Measurements from ENCODE around the gene MYOZ1. TPM values are rescaled to one million over a fixed set of nuclear protein-coding genes. Genes with fewer than 3 reads are reported as not detected.

The MYOZ1 gene
- total RNA-seq, 1 experiment from 2014 or later, result not detected

- Histone ChIP-seq H3K27me3 (ENCODE audit: insufficient read depth, low read length) (no peaks in the 10 kb centered on the region), H3K4me3 (replicated peaks in 1 of 2; ENCODE audit: low read depth in 1 of 2, low read length in 2 of 2) (peak within 1 kb of the TSS in 1 of 2 experiments; percentile 28; a peak in 2 of 4 replicates), H3K9me3 (ENCODE audit: control insufficient read depth in 1 of 2, insufficient read depth in 1 of 2, low read depth in 1 of 2, low read length in 2 of 2) (no peaks in the 10 kb centered on the region; a peak in 1 of 4 replicates), H3K27ac (ENCODE audit: low read depth, low read length) (peak within 1 kb of the TSS; percentile 14), H4K20me1 (ENCODE audit: insufficient read depth) (no peaks in the 10 kb centered on the region), H3K4me1 (ENCODE audit: control insufficient read depth in 1 of 2, insufficient read depth in 2 of 2, low read length in 2 of 2) (peaks cover 14 to 23% of the 10 kb centered on the region in 2 experiments; a peak in 3 of 4 replicates), H3K9ac (ENCODE audit: low read length) (peak within 1 kb of the TSS; percentile 36), H3K79me2 (ENCODE audit: insufficient read depth, low read length) (no peaks in the 10 kb centered on the region), H2AFZ (ENCODE audit: low read depth, low read length, poor library complexity, severe bottlenecking) (peak within 1 kb of the TSS; percentile 20), H3K4me2 (ENCODE audit: low read length) (peak within 1 kb of the TSS; percentile 68), H3K36me3 (ENCODE audit: control insufficient read depth in 1 of 2, insufficient read depth in 2 of 2, low read length in 2 of 2) (no peaks in the 10 kb centered on the region), H3K9me2 (ENCODE audit: insufficient read depth) (no peaks in the 10 kb centered on the region)
- intact Hi-C loops (cut with micrococcal nuclease), result no loop called here
- TSS peak; percentile 35 for BruUV-seq (replicated peaks)
- TF ChIP-seq JUND (IDR thresholded peaks at IDR 0.05) (peak; percentile 36; the same call in 1 of the 2 replicates), SIN3A (IDR thresholded peaks at IDR 0.05; ENCODE audit: low read depth) (no peak), SP1 (IDR thresholded peaks at IDR 0.05; ENCODE audit: low read depth) (0 out of 2 replicates have a peak, but pooled peaks have one; percentile 9), EGR1 (IDR thresholded peaks at IDR 0.05; ENCODE audit: low read depth) (no peak)
- peak; percentile 32 for DNase-seq (ENCODE audit: low read depth, low spot score)
- peak; percentile 86 for ATAC-seq
- ChIA-PET CTCF (interaction anchor here (1.9 kb wide), 1 partner anchor 11 kb away, joined by 6 read pairs; no protein-coding TSS in a partner anchor), POLR2A (no interaction called here), RAD21 (ENCODE audit: low non-redundant PET in 1 of 2, low total read pairs in 2 of 2, uncharacterized antibody in 2 of 2, unreplicated experiment in 2 of 2) (no interaction called here)
Measured at GRCh38 chr10:73590881-73591799, 50.1 kb downstream of the MYOZ1 start, which contains the start of gene USP54. TSS of gene USP54 (minus strand) at chr10:73591342. CDS start at chr10:73575658, 15,684 bp downstream.

GRCh38 chr10:73589563-73590126, 51.6 kb downstream of the MYOZ1 start:
- TF ChIP-seq POLR2A (IDR thresholded peaks at IDR 0.05; ENCODE audit: borderline replicate concordance, extremely low read depth, insufficient read depth, insufficient read length), result no peak
- no peak for TF ChIP-seq SIN3A (IDR thresholded peaks at IDR 0.05; ENCODE audit: low read depth)
- TF ChIP-seq EZH2 (IDR thresholded peaks at IDR 0.05), result no peak
- DNase-seq (ENCODE audit: low read depth, low spot score) (no peak), ATAC-seq (no peak)
- H3K27me3 ChIP-seq (ENCODE audit: insufficient read depth, low read length), result no peaks in the 10 kb centered on the region
- no peaks in the 10 kb centered on the region for H3K79me2 ChIP-seq (ENCODE audit: insufficient read depth, low read length)
- ChIA-PET RAD21 (ENCODE audit: low non-redundant PET in 1 of 2, low total read pairs in 2 of 2, uncharacterized antibody in 2 of 2, unreplicated experiment in 2 of 2) (no interaction called here), POLR2A (no interaction called here), CTCF (no interaction called here)
- H3K9me2 ChIP-seq (ENCODE audit: insufficient read depth), result no peaks in the 10 kb centered on the region
- no peak overlapping the region for H3K9ac ChIP-seq (ENCODE audit: low read length)
- H3K4me1 ChIP-seq (ENCODE audit: control insufficient read depth in 1 of 2, insufficient read depth in 2 of 2, low read length in 2 of 2), result peaks cover 14 to 23% of the 10 kb centered on the region in 2 experiments; a peak in 3 of 4 replicates
- H4K20me1 ChIP-seq (ENCODE audit: insufficient read depth), result no peaks in the 10 kb centered on the region
- intact Hi-C loops (cut with micrococcal nuclease), result no loop called here
- H3K9me3 ChIP-seq (ENCODE audit: control insufficient read depth in 1 of 2, insufficient read depth in 1 of 2, low read depth in 1 of 2, low read length in 2 of 2), result peaks cover 0 to 4% of the 10 kb centered on the region in 2 experiments; a peak in 1 of 4 replicates
- H2AFZ ChIP-seq (ENCODE audit: low read depth, low read length, poor library complexity, severe bottlenecking), result no peak overlapping the region
- H3K27ac ChIP-seq (ENCODE audit: low read depth, low read length), result no peak overlapping the region
- BruUV-seq (replicated peaks), result no TSS peak
- no peak overlapping the region for H3K4me2 ChIP-seq (ENCODE audit: low read length)
- H3K4me3 ChIP-seq (replicated peaks in 1 of 2; ENCODE audit: low read depth in 1 of 2, low read length in 2 of 2), result no peak overlapping the region
- H3K36me3 ChIP-seq (ENCODE audit: control insufficient read depth in 1 of 2, insufficient read depth in 2 of 2, low read length in 2 of 2), result no peaks in the 10 kb centered on the region
